Activated naive CD4-positive, alpha-beta T cell treated with anti-CD3 and anti-CD28 coated beads for 36 hours (primary cell): ENCODE results near the gene OCEL1. TPM values are rescaled to one million over a fixed set of nuclear protein-coding genes. Genes with fewer than 3 reads are reported as not detected.
A peak's percentile ranks its signal among the peaks of the same experiment; 100 is the strongest.

Experiments used
- CTCF ChIA-PET: fragments of 350-600 bp; sonication (Branson Sonifier 250); formaldehyde crosslinking; loops from one replicate; lab custom pipeline; 2021; ENCODE audit warnings: antibody characterized with exemption; lab: Charles Lee
- DNase-seq: peaks from one replicate; pipeline ENCODE4 v3.0.0-alpha.2; 2020
- H3K27ac Mint-ChIP-seq: one replicate; pipeline ENCODE4 v1.8.0; 2021; ENCODE audit warnings: mild to moderate bottlenecking, mixed read lengths
- H3K27me3 Mint-ChIP-seq: one replicate; pipeline ENCODE4 v1.8.0; 2021; ENCODE audit warnings: low read depth, mixed read lengths
- H3K36me3 Mint-ChIP-seq: one replicate; pipeline ENCODE4 v1.8.0; 2021; ENCODE audit warnings: low read depth, mixed read lengths
- H3K4me1 Mint-ChIP-seq: one replicate; pipeline ENCODE4 v1.8.0; 2021; ENCODE audit warnings: low read depth, mixed read lengths
- H3K4me3 Mint-ChIP-seq: one replicate; pipeline ENCODE4 v1.8.0; 2021; ENCODE audit warnings: mild to moderate bottlenecking, moderate library complexity, mixed read lengths
- H3K9me3 Mint-ChIP-seq: one replicate; pipeline ENCODE4 v1.8.0; 2021; ENCODE audit warnings: mixed read lengths
- intact Hi-C: fragments of 100-400 bp; cut with micrococcal nuclease; formaldehyde crosslinking; loops from one replicate; pipeline ENCODE4 v1.15.1; 2023
- total RNA-seq, 2 experiments: library from RNA; stranded (reverse); gene quantifications; one replicate each; pipeline ENCODE4 v1.2.3, GENCODE V29; 2021

OCEL1 gene
- total RNA-seq, 2 experiments from 2014 or later: 8.7 to 9.3 TPM

- no peak for DNase-seq
- Mint-ChIP-seq H3K27ac (no peak overlapping the region), H3K27me3 (no peaks in the 10 kb centered on the region), H3K36me3 (peaks cover 18% of the 10 kb centered on the region), H3K4me3 (no peak overlapping the region), H3K4me1 (no peaks in the 10 kb centered on the region), H3K9me3 (no peaks in the 10 kb centered on the region)
- intact Hi-C loops: no loop called here
- CTCF ChIA-PET: no interaction called here
These were observed 29.4 kb upstream of the OCEL1 start for GRCh38 chr19:17196610-17197009.

GRCh38 chr19:17197666-17198065 lies 28.4 kb upstream of the OCEL1 start:
- CTCF ChIA-PET: no interaction called here
- no peak for DNase-seq
- Mint-ChIP-seq H3K36me3 (peaks cover 25% of the 10 kb centered on the region), H3K27ac (no peak overlapping the region), H3K4me1 (no peaks in the 10 kb centered on the region), H3K27me3 (no peaks in the 10 kb centered on the region), H3K4me3 (no peak overlapping the region), H3K9me3 (no peaks in the 10 kb centered on the region)
- intact Hi-C loops: no loop called here

GRCh38 chr19:17200408-17201079 lies 25.5 kb upstream of the OCEL1 start:
- no peaks in the 10 kb centered on the region for H3K9me3 Mint-ChIP-seq
- no peak overlapping the region for H3K4me3 Mint-ChIP-seq
- CTCF ChIA-PET: interaction anchor here (1.0 kb wide), 1 partner anchor 14 kb away, joined by 3 read pairs; no protein-coding TSS in a partner anchor
- H3K27ac Mint-ChIP-seq: no peak overlapping the region
- H3K4me1 Mint-ChIP-seq: no peaks in the 10 kb centered on the region
- no peak for DNase-seq
- H3K27me3 Mint-ChIP-seq: no peaks in the 10 kb centered on the region
- intact Hi-C loops: no loop called here
- peaks cover 28% of the 10 kb centered on the region for H3K36me3 Mint-ChIP-seq

GRCh38 chr19:17202249-17202648 lies 23.8 kb upstream of the OCEL1 start:
- DNase-seq: peak; percentile 39
- CTCF ChIA-PET: no interaction called here
- Mint-ChIP-seq H3K27me3 (no peaks in the 10 kb centered on the region), H3K27ac (no peak overlapping the region), H3K36me3 (peaks cover 23% of the 10 kb centered on the region), H3K4me3 (no peak overlapping the region), H3K9me3 (no peaks in the 10 kb centered on the region), H3K4me1 (no peaks in the 10 kb centered on the region)
- intact Hi-C loops: no loop called here

GRCh38 chr19:17202713-17203112 lies 23.3 kb upstream of the OCEL1 start:
- no peak for DNase-seq
- H3K9me3 Mint-ChIP-seq: no peaks in the 10 kb centered on the region
- H3K27ac Mint-ChIP-seq: no peak overlapping the region
- H3K36me3 Mint-ChIP-seq: peaks cover 23% of the 10 kb centered on the region
- CTCF ChIA-PET: interaction anchor here (0.6 kb wide), 1 partner anchor 148 kb away, joined by 3 read pairs; no protein-coding TSS in a partner anchor
- intact Hi-C loops: no loop called here
- H3K4me3 Mint-ChIP-seq: no peak overlapping the region
- no peaks in the 10 kb centered on the region for H3K4me1 Mint-ChIP-seq
- H3K27me3 Mint-ChIP-seq: no peaks in the 10 kb centered on the region

GRCh38 chr19:17205237-17206140 lies 20.5 kb upstream of the OCEL1 start:
- DNase-seq: peak; percentile 73
- Mint-ChIP-seq H3K9me3 (no peaks in the 10 kb centered on the region), H3K4me3 (no peak overlapping the region), H3K4me1 (peaks cover 4% of the 10 kb centered on the region), H3K27me3 (no peaks in the 10 kb centered on the region), H3K27ac (no peak overlapping the region), H3K36me3 (peaks cover 25% of the 10 kb centered on the region)
- intact Hi-C loops: loop anchor here (1.0 kb wide), 2 partner anchors 30 to 77 kb away; no protein-coding TSS in a partner anchor
- CTCF ChIA-PET: interaction anchor here (0.6 to 2.2 kb wide), 7 partner anchors 9 to 87 kb away, joined by 3 to 8 read pairs (median 3); partner anchors contain the start of gene USE1

GRCh38 chr19:17206736-17207581 lies 19.1 kb upstream of the OCEL1 start:
- no peaks in the 10 kb centered on the region for H3K9me3 Mint-ChIP-seq
- peaks cover 24% of the 10 kb centered on the region for H3K36me3 Mint-ChIP-seq
- CTCF ChIA-PET: no interaction called here
- H3K4me3 Mint-ChIP-seq: no peak overlapping the region
- H3K4me1 Mint-ChIP-seq: peaks cover 4% of the 10 kb centered on the region
- H3K27me3 Mint-ChIP-seq: no peaks in the 10 kb centered on the region
- DNase-seq: no peak
- intact Hi-C loops: no loop called here
- H3K27ac Mint-ChIP-seq: no peak overlapping the region

GRCh38 chr19:17209126-17210036 lies 16.6 kb upstream of the OCEL1 start:
- H3K36me3 Mint-ChIP-seq: peaks cover 15% of the 10 kb centered on the region
- no peaks in the 10 kb centered on the region for H3K9me3 Mint-ChIP-seq
- H3K4me3 Mint-ChIP-seq: no peak overlapping the region
- no peaks in the 10 kb centered on the region for H3K27me3 Mint-ChIP-seq
- CTCF ChIA-PET: no interaction called here
- H3K27ac Mint-ChIP-seq: no peak overlapping the region
- peaks cover 6% of the 10 kb centered on the region for H3K4me1 Mint-ChIP-seq
- DNase-seq: peak; percentile 45
- intact Hi-C loops: no loop called here

- no peak for DNase-seq
- Mint-ChIP-seq H3K27me3 (no peaks in the 10 kb centered on the region), H3K4me3 (no peak overlapping the region), H3K27ac (no peak overlapping the region), H3K4me1 (peaks cover 11% of the 10 kb centered on the region), H3K36me3 (peaks cover 14% of the 10 kb centered on the region), H3K9me3 (no peaks in the 10 kb centered on the region)
- intact Hi-C loops: no loop called here
- CTCF ChIA-PET: interaction anchor here (1.0 kb wide), 1 partner anchor 24 kb away, joined by 3 read pairs; no protein-coding TSS in a partner anchor
These were observed 15.7 kb upstream of the OCEL1 start for GRCh38 chr19:17210296-17210695.

- DNase-seq: no peak
- intact Hi-C loops: no loop called here
- H3K4me3 Mint-ChIP-seq: no peak overlapping the region
- CTCF ChIA-PET: no interaction called here
- H3K27me3 Mint-ChIP-seq: no peaks in the 10 kb centered on the region
- no peaks in the 10 kb centered on the region for H3K9me3 Mint-ChIP-seq
- no peak overlapping the region for H3K27ac Mint-ChIP-seq
- peaks cover 14% of the 10 kb centered on the region for H3K36me3 Mint-ChIP-seq
- peaks cover 14% of the 10 kb centered on the region for H3K4me1 Mint-ChIP-seq
These were observed 14.2 kb upstream of the OCEL1 start for GRCh38 chr19:17211547-17212446.
